H7 (cell line): ENCODE results near the gene ZZZ3. TPM values are rescaled to one million over a fixed set of nuclear protein-coding genes. Genes with fewer than 3 reads are reported as not detected.
"Not testable (repeated sequence)": the region's sequence is repeated elsewhere in the genome, so short reads cannot be mapped to it uniquely, and the experiment has no call there.

Experiments used
- DNase-seq: peaks from one replicate; pipeline ENCODE4 v3.0.0; 2012
- H3K27me3 ChIP-seq: 2 replicates; pipeline ENCODE4 v1.6.0; 2011; ENCODE audit warnings: mild to moderate bottlenecking, low read length; ENCODE audit not compliant: control insufficient read depth, insufficient read depth
- H3K36me3 ChIP-seq: replicated peaks from 2 replicates; pipeline ENCODE4 v1.5.1; 2011; ENCODE audit warnings: low read length; ENCODE audit not compliant: control insufficient read depth, insufficient read depth
- H3K4me3 ChIP-seq: 2 replicates; pipeline ENCODE4 v1.5.1; 2011; ENCODE audit warnings: low read depth, mild to moderate bottlenecking, control low read depth, low read length, moderate library complexity; ENCODE audit not compliant: insufficient read depth
- total RNA-seq: library from RNA; depleted of rRNA; stranded (reverse); fragments of >200 nt; shearing (Covaris generic); gene quantifications from 2 replicates; pipeline ENCODE4 v1.2.3, GENCODE V29; 2014

Gene ZZZ3
- total RNA-seq, 1 experiment from 2014 or later, result 55.1 TPM

GRCh38 chr1:77680173-77680572 is 2.3 kb downstream of the ZZZ3 start:
- H3K36me3 ChIP-seq, result no peaks in the 10 kb centered on the region
- no peak for DNase-seq
- H3K4me3 ChIP-seq, result no peak overlapping the region
- no peaks in the 10 kb centered on the region for H3K27me3 ChIP-seq

- no peak for DNase-seq
- Histone ChIP-seq H3K27me3 (no peaks in the 10 kb centered on the region), H3K36me3 (no peaks in the 10 kb centered on the region), H3K4me3 (no peak overlapping the region)
Observed at GRCh38 chr1:77678660-77679610, 3.5 kb downstream of the ZZZ3 start.

GRCh38 chr1:77674807-77675206 is 7.7 kb downstream of the ZZZ3 start:
- DNase-seq, result not testable (repeated sequence)

GRCh38 chr1:77673716-77674355 is 8.6 kb downstream of the ZZZ3 start:
- no peaks in the 10 kb centered on the region for H3K36me3 ChIP-seq

More at GRCh38 chr1:77674807-77675206, 7.7 kb downstream of the ZZZ3 start:
- not testable (repeated sequence) for H3K27me3 ChIP-seq, H3K36me3 ChIP-seq, H3K4me3 ChIP-seq

GRCh38 chr1:77673030-77673429 is 9.4 kb downstream of the ZZZ3 start:
- no peaks in the 10 kb centered on the region for H3K36me3 ChIP-seq

More at GRCh38 chr1:77673716-77674355, 8.6 kb downstream of the ZZZ3 start:
- no peaks in the 10 kb centered on the region for H3K27me3 ChIP-seq
- no peak for DNase-seq
- no peak overlapping the region for H3K4me3 ChIP-seq

GRCh38 chr1:77672374-77672773 is 10.1 kb downstream of the ZZZ3 start:
- H3K4me3 ChIP-seq, result no peak overlapping the region
- no peak for DNase-seq
- no peaks in the 10 kb centered on the region for H3K27me3 ChIP-seq
- no peaks in the 10 kb centered on the region for H3K36me3 ChIP-seq

More at GRCh38 chr1:77673030-77673429, 9.4 kb downstream of the ZZZ3 start:
- no peak for DNase-seq
- no peak overlapping the region for H3K4me3 ChIP-seq
- H3K27me3 ChIP-seq, result no peaks in the 10 kb centered on the region

GRCh38 chr1:77671836-77672235 is 10.6 kb downstream of the ZZZ3 start:
- Histone ChIP-seq H3K27me3 (no peaks in the 10 kb centered on the region), H3K36me3 (no peaks in the 10 kb centered on the region), H3K4me3 (no peak overlapping the region)
- no peak for DNase-seq

GRCh38 chr1:77670330-77670729 is 12.1 kb downstream of the ZZZ3 start:
- no peak overlapping the region for H3K4me3 ChIP-seq
- H3K36me3 ChIP-seq, result no peaks in the 10 kb centered on the region
- no peaks in the 10 kb centered on the region for H3K27me3 ChIP-seq
- DNase-seq, result no peak

GRCh38 chr1:77668924-77669449 is 13.5 kb downstream of the ZZZ3 start:
- no peaks in the 10 kb centered on the region for H3K27me3 ChIP-seq
- H3K36me3 ChIP-seq, result no peaks in the 10 kb centered on the region
- H3K4me3 ChIP-seq, result no peak overlapping the region
- no peak for DNase-seq

- H3K36me3 ChIP-seq, result no peaks in the 10 kb centered on the region
- H3K4me3 ChIP-seq, result no peak overlapping the region
- H3K27me3 ChIP-seq, result no peaks in the 10 kb centered on the region
- DNase-seq, result no peak
Observed at GRCh38 chr1:77664939-77665516, 17.4 kb downstream of the ZZZ3 start.

- DNase-seq, result no peak
Observed at GRCh38 chr1:77661696-77662095, 20.8 kb downstream of the ZZZ3 start.

GRCh38 chr1:77659879-77660593 is 22.4 kb downstream of the ZZZ3 start:
- no peaks in the 10 kb centered on the region for H3K27me3 ChIP-seq
- no peak for DNase-seq
- no peaks in the 10 kb centered on the region for H3K36me3 ChIP-seq
- H3K4me3 ChIP-seq, result no peak overlapping the region

More at GRCh38 chr1:77661696-77662095, 20.8 kb downstream of the ZZZ3 start:
- Histone ChIP-seq H3K27me3 (no peaks in the 10 kb centered on the region), H3K36me3 (no peaks in the 10 kb centered on the region), H3K4me3 (no peak overlapping the region)

- no peak overlapping the region for H3K4me3 ChIP-seq
- no peaks in the 10 kb centered on the region for H3K27me3 ChIP-seq
- H3K36me3 ChIP-seq, result no peaks in the 10 kb centered on the region
- no peak for DNase-seq
Observed at GRCh38 chr1:77658271-77658670, 24.2 kb downstream of the ZZZ3 start.

- no peak for DNase-seq
- Histone ChIP-seq H3K27me3 (no peaks in the 10 kb centered on the region), H3K4me3 (no peak overlapping the region), H3K36me3 (no peaks in the 10 kb centered on the region)
Observed at GRCh38 chr1:77655431-77655974, 27.0 kb downstream of the ZZZ3 start.
